HG03469 (cell line): ENCODE measurements around the gene PDE4D.
"Not testable (repeated sequence)": the region's sequence is repeated elsewhere in the genome, so short reads cannot be mapped to it uniquely, and the experiment has no call there.

Experiments
- ATAC-seq: cut with Tn5 transposase; IDR thresholded peaks from one replicate; pipeline ENCODE4 v1.9.1; 2021; ENCODE audit warnings: mild to moderate bottlenecking, moderate library complexity, moderate number of reproducible peaks; ENCODE audit not compliant: unreplicated experiment

PDE4D gene

DNA sequence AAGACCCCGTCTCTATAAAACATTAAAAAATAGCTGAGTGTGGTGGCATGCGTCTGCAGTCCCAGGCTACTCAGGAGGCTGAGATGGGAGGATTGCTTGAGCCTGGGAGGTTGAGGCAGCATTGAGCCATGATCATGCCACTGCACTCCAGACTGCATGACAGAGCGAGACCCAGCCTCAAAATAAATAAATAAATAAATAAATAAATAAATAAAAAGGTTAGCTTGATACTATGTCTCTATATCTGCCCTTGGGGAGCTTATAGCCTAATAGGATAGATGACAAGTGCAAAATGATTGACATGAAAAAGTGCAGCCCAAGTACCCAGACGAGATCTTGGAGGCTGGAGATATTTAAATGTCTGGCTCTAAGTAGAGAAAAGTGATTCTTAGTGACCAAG, 122.6 kb downstream of the PDE4D start:
- no peak for ATAC-seq

DNA sequence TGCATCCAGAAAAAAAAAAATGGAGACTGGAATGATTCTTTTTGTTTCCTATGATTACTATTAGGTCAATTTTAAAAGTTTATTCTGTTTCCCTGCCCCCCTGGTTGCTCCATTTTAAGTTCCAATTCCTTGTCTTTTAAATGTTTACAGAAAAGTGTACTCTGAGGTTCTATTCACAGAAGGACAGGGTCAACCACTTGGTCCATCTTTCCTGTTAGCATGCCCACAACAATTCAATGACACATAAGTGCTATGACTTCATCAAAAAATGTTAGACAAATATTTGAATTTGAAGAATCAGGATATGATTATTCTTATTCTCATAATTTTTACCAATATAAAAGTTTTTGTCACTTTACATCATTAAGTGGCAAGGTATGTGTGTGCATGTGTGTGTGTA, 123.7 kb downstream of the PDE4D start:
- no peak for ATAC-seq

DNA sequence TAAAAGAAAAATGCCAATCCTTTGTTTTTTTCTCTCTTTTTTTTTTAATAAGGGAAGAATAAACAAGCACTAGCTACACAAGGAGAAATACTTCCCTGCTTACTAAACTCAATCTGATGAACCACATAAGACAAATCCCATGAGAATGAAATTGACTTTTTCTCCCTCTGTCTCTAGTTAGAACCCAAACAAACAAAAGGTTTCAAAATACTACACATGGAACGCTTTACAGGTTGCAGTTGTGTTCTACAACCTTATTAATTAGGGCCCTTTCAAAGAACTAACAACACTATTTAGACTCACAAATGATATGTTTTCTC, 124.5 kb downstream of the PDE4D start:
- no peak for ATAC-seq

DNA sequence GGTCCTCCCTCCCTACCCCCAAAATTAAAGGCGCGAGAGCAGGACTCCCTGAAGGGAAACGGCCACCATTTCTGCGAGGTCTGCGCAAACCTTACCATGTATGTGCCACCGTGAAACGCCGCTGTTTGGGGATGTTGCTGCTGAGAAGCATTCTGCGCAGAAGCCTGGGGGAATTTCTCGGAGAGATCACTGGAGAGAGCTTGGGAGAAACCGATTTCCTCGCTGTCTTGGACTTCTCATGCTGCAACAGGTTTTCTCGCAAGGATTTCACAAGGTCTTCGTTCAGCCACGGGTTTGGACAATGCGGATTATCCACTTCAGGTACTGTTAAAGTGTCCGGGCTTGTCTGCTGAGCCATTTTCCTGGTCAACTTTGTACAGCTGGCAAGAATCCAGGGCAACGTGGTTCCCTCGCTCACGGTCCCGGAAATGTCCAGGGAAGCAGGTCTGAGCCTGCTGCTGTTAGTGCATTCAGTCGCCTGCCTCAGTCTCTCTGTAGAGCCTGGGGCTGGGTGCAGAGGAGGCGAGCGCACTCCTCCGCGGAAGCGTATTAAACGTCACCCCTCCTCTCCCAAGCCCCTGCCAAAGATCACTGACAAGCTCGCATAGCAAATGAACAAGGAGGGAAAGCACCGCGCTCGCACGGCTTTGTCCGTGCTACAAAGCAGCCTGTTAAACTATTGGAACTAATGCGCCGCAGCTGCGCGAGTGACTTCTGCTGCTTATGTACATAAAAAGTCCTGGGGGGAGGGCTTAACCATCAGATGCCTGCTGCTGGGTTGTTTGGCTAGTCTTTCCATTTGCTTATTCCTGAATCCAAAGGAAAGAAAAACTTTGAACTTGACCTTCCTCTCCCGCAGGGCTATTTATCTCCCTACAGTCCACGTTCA, 125.1 kb downstream of the PDE4D start:
- no peak for ATAC-seq

DNA sequence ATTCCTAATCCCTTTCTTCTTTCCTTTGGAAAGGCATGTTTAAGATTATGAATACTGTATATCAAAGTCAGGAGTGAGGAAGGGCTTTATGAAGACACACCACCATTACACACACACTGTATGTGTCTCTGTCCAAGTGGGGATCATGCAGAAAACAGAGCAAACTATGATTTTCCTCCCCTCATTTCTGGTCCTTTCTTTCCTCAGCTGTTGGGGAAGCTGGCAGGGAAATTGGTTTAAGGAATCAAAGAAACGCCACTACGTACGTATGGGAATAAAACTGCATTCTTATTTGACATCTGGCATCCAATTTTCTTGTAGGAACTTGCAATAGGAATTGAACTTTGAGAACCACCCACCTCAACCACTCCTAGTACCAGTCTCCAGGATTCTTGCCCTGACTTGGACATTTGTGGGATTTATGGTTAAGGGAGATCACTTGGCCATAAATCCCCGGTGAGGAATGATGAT, 125.8 kb downstream of the PDE4D start:
- no peak for ATAC-seq

DNA sequence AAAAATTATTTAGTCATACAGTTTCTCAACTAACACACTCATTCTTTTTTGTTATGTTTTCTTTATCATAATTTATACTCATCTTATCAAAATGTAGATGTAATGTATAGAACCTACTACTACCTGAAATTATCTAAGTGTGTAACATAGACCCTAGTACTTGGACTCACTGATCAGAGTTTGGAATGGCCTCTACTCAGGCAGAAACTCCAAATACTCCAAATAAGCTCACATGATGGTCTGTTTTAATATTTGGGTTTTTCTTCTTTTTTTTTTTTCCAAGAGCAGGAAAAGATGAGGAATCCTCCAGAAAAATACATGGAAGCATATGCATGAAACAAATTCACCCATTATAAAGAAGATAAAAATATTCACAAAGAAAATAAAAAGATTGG, 126.3 kb downstream of the PDE4D start:
- no peak for ATAC-seq

DNA sequence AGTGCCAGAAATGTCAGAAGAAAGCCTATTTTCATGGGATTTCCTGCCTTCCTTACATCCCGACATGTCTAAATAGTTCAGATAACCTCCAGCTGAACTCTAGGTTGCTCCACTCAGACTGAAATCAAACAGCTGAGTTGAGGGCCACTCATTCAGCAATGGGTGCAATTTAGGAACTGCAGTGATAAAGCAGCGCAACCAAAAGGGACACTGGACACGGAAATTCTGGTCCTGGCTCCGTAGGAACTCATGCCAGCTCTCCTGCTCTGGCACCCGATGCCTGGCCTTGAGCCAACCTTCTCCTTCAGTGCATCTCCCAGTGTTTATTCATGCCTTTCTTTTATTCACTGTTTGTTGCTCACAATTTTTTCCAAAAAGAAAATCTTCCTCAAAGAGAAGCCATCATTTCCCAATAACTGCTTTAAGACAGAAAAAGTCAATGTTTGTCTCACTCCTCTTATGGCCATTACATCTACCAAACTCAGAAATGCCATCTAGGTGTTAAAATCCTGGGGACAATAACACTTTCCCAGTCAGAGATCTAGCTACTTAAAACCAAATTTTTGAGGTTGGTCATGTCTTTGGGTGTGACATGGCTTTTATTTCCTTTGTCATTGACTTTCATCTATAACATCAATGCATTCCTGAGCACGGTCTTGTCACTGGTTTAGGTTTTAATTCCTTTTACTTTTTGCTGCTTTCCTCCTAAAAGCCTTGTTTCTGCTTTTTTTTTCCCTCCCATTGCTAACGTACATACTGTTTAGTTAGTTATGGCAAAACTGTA, 126.9 kb downstream of the PDE4D start:
- ATAC-seq, result no peak

DNA sequence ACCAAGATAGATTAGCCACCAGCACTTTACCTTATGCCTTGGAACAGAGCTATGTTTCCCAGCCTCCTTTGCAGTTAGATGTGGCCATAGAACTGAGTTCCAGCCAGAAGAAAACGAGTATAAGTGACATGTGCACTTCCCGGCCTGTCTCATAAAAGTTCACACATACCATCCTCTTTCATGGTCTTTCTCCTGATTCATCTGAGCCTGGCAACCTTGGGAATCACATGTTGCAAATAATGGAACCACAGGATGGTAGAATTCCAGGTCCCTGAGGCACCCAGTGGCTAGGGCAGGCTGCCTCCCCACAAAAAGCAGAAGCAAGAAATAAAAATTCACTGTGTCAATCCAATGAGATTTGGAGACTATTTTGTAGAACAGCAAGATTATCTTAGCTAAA, 128.1 kb downstream of the PDE4D start:
- no peak for ATAC-seq

DNA sequence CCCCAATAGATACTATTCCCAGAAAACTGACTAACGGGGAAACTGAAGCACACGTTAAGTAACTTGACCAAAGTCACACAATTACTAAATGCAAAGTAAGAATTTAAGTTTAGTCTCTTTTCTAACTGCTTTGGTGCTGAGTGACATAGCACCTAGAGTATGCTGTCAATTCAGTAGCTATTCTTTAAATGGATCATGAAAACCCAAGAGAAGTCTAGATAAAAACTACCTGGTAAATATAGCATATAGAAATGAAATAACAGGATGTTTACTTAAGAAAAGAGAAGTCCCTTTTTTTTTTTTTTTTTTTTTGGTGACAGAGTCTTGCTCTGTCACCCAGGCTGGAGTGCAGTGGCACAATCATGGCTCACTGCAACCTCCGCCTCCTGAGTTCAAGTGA, 129.2 kb downstream of the PDE4D start:
- ATAC-seq, result no peak

DNA sequence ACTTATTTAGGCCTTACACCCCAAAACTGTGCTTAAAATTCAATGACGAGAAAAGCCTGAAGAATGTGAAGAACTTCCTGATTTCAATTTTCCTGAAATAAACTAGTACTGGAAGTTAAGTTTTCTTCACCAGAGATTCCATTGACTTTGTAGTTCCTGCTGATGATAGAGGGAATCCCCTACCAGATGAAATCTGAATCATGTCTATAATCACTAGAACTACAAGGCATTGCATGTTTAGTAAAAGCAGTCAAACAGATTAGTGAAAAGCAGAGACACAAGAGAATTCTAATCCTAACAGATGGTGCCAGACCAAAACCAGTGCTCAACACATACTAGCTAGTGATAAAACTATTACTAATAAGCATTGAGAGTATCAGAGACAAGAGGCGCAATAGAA, 130.0 kb downstream of the PDE4D start:
- ATAC-seq, result no peak

DNA sequence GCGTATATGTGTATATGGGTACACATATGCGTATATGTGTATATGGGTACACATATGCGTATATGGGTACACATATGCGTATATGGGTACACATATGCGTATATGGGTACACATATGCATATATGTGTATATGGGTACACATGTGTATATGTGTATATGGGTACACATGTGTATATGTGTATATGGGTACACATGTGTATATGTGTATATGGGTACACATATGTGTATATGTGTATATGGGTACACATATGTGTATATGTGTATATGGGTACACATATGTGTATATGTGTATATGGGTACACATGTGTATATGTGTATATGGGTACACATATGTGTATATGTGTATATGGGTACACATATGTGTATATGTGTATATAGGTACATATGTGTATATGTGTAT, 131.3 kb downstream of the PDE4D start:
- ATAC-seq, result not testable (repeated sequence)

DNA sequence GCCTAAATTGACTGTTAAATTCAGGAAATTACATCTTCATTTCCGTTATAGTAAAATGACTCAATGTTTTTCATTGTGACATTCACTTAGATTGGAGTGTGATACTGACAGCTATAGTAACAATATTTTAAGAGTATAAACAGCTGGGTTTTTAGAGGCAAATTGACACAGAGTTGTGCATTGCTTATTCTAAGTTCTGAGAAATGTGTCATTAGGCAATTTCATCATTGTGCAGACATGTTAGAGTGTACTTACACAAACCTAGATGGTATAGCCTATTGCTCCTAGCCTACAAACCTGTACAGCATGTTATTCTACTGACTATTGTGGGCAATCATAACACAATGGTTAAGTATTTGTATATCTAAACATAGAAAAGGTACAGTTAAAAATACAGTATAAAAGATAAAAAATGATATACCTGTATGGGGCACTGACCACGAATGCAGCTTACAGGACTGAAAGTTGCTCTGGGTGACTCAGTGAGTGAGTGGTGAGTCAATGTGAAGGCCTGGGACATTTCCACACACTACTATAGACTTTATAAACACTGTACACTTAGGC, 132.7 kb downstream of the PDE4D start:
- no peak for ATAC-seq

DNA sequence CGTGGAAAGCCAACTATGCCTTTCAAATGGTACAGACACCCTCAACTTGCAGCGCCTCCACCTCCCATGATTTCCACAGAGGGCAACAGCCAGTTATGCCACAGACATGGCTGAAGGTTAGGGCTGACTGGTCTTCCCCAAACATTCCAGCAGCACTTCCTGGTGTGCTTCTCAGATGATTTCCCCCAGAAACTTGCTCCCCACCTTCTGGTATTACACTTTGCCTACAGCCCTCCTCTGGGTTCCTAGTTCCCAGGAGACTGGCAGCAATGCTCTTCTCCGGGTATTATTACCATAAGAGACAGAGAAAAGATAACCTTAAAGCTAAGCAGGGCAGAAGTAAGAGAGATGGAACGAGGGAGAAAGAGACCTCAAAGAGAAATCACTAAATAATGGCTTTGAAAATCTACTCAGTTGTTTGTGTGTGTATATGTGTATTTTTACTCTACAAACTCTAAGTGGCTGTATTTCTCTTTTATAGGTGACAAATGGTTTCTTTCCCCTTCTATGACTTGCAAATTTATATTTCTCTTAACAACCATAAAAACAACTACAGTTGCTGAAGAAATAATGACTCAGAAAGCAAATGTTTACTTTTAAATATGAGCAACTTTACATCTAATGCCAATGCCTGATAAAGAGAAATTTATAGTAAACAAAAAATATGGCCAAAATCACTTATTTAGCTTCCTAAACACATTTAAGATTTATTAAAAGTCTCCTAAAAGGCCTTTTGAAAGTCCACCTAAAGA, 133.8 kb downstream of the PDE4D start:
- ATAC-seq, result no peak

DNA sequence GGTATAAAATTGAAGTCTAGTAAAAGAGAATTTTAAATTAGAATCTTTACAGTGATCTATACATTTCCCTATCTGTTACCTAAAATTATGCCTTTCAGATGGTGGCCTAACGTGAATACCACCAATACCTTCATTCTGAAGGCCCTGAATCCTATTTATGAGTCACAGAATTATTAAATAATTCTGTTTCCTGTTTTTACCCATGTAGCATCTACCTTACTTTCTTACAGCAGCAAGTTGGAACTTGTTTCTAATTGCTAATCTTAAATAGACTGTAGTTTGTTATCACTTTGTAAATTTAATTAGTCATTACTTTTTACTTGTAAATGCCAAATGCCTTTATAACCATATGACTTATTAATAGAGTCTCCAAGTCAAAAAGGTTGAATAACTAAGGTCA, 135.0 kb downstream of the PDE4D start:
- no peak for ATAC-seq

DNA sequence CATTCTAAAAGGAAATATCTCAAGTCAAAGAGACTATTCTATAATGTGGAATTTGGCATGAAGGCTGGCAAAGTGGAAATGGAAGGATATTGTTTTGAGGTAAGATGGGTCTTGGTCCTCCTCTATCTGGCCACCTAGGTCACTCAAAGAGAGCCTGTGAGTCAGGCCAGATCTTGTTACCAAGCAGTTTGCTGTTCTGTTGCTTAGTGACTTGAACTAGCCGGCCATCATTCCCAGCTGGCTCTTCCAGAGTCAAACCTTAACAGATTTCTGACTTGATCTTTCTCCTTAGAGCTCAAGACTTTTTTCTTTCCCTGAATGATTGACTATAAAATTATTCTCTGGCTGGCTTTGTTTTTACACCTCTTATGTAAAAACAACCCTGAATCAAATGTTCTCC, 136.1 kb downstream of the PDE4D start:
- ATAC-seq, result no peak

DNA sequence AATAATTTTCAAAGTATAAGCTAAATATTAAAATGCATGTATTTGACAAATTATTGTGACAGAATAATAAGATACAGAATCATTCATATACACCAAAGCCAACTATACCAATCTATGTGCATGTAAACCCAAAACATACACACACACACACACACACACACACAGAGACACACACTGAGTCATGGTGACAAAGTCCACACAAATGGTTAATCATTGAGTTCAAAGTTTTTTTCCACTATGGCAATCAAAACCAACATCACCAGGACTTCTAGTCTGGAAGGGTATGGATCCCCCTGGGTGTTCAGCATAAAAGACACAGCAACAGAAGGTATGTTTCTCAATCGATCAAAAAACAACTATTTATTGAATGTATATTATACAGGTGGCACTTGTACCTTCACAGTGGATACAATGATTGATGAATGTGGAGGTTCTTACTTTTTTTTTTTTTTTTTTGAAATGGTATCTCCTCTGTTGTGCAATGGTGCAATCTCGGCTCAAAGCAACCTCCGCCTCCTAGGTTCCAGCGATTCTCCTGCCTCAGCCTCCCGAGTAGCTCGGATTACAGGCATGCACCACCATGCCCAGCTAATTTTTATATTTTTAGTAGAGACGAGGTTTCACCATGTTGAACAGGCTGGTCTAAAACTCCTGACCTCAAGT, 137.0 kb downstream of the PDE4D start:
- ATAC-seq, result no peak

DNA sequence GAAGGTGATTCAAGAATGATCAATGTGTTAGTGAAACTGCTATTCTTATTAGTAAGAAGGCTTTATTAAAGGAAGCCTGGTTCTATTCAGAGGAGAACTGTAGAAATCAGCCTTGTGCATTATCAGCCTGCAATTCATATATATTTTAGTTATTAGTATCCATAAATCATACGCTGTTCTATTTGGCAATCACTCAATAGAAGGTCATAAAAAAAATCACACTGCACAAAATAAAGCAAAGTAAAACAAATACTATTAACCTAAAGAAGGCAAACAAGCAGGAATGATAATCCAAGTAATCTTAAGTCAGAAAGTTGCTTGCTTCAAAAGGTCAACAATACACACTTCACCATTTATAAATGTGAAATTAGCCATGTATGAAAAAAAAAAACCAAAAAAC, 138.1 kb downstream of the PDE4D start:
- ATAC-seq, result no peak

DNA sequence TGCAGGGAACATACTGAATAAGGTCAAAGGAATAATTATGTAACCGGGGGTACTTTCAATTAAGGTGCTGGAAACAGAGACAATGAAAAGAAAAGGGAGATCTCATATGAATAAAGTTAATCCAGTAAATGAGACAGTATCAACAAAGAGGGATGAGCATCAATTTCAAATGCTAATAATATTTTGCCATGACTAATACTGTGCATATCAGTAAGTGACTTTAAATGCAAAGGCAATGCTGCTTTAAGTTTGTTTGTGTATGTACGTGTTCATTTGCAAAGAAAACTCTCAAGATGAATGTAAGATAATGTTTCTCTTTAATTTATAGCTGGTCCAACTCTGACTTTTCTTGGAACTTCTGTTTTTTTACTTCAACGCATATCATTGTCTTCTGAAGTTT, 139.9 kb downstream of the PDE4D start:
- no peak for ATAC-seq

DNA sequence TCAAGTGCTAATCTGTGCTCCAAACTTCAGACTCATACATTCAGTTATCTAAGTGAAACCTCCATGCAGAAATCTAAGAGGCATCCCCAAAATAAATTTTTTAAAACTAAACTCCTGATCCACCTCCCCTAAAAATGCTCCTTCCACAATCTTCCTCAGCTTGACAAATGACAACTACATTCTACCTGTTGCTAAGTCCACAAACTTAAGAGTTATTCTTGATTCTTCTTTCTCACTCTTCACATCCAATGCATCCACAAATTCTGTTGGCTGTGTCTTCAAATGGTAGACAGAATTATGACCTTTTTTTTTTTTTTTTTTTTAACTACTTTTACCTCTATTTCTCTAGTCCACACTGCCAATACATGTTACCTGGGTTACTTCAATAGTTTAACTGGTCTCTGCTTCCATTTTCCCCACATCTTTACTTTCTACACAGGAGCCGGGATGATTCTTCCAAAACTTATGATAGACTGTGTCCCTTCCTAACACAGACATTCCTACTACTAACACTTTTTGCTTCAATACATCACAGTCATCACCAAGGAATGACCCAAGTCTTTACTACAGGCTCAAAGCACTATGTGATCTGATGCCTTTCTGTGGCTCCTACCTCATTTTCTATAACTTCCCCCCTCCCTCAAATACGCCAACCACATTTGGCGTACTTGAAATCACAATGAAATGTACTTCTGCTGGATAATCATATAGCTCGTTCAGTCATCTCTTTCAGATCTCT, 143.6 kb downstream of the PDE4D start:
- no peak for ATAC-seq
